A673 (cell line): ENCODE data around the gene PBXIP1.

Source experiments
- EZH2 ChIP-seq: fragments of 200-600 bp; sonication (generic); IDR thresholded peaks from 2 replicates; pipeline ENCODE4 v1.6.1; 2017; ENCODE audit warnings: borderline replicate concordance, low read depth, mild to moderate bottlenecking, mixed read lengths, antibody characterized with exemption, low read length; ENCODE audit not compliant: poor library complexity, severe bottlenecking
- TF ChIP-seq, protein P1 (sequence below): fragments of 300-800, 200-600 bp; sonication (generic); conservative IDR thresholded peaks from 2 replicates; pipeline ENCODE4 v1.5.1; 2017; ENCODE audit warnings: low read depth, mild to moderate bottlenecking, antibody characterized with exemption, low read length, moderate library complexity, mixed read lengths

DNA sequence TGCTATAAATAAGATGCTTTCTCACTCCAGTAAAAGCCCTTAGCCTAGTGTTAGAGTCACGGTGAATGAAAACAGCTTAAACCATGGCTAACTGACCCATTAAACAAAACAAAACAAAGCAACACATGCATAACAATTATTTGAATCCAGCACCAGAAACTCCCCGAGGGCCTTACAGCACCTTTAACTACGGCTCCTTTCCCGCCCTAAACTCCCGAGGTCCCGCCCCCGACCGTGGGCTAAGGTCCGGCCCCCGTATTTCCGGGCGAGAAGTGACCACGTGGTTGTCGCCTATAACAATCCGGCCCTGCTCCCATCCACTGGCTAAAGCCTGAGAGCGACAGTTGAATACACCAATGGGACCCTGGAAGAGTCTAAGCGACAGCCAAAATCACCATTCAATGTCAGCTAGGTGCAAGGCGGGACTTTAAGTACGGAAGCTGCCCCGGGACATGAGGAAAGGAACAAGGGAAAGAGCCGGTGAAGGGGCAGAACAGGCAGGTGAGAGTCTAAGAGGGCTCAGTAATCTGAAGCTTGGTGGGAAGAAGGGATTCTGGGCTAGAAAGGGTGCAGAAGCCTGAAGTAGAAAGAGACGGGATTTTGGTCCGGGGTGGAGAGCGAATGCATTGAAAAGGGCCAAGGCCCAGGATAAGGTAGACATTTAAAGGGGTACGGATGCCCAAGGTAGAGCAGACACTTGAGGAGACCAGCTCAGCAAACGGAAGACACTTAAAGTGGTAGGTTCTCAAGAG lies 27.2 kb upstream of the PBXIP1 start, which contains the start of gene FLAD1:
- TF ChIP-seq, protein P1, sequence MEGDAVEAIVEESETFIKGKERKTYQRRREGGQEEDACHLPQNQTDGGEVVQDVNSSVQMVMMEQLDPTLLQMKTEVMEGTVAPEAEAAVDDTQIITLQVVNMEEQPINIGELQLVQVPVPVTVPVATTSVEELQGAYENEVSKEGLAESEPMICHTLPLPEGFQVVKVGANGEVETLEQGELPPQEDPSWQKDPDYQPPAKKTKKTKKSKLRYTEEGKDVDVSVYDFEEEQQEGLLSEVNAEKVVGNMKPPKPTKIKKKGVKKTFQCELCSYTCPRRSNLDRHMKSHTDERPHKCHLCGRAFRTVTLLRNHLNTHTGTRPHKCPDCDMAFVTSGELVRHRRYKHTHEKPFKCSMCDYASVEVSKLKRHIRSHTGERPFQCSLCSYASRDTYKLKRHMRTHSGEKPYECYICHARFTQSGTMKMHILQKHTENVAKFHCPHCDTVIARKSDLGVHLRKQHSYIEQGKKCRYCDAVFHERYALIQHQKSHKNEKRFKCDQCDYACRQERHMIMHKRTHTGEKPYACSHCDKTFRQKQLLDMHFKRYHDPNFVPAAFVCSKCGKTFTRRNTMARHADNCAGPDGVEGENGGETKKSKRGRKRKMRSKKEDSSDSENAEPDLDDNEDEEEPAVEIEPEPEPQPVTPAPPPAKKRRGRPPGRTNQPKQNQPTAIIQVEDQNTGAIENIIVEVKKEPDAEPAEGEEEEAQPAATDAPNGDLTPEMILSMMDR = no peak
- no peak for TF ChIP-seq EZH2
